Stimulated activated naive CD8-positive, alpha-beta T cell treated with anti-CD3 and anti-CD28 coated beads, Interleukin-15, Interleukin-2, amounts not matched to agents 100 U/mL and 50 U/mL, for 24 hours (primary cell): ENCODE data around the gene TCF4.

Experiments used
- ATAC-seq: fragments of 150-1000 bp; cut with Tn5 transposase; one replicate; pipeline ENCODE4 v1.10.0; 2021
- DNase-seq: peaks from one replicate; pipeline ENCODE4 v3.0.0; 2021

The TCF4 gene

DNA sequence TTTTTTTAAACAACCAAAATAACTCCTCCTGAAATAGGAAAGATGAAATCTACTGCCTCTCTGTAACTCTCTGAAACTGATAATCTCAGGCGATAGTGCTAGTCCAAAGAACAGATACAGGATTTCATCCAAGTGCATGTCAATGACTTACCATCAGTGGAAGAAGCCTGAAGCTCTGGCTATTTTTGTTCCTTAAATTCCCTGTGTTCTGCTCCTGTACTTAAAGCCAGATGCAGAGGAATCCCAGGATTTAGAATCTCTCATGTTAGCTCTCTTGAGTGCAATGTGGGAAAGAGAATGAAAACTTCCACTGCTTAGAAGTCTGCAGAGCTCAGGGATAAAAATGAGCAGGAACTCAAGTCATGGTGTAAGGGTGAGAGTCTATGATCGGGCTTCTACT is 291.9 kb downstream of the TCF4 start:
- ATAC-seq (no peak), DNase-seq (no peak)

DNA sequence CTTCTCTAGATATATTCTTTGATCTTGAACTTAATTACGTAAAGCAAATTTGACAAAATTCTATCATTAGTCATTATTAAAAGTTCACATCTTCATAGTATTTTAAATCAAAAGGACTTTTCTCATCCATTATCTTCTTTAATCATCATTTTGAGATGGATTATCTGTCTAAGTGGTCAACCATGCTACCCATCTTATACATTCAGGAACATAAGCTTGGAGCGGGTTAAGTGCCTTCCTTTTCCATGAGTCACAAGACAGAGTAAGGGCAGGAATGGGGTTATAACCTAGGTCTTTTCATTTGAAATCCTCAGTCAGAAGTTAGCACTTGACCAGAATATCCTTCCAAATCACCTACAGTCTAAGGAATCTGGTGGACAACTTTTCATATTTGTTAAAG is 297.1 kb downstream of the TCF4 start:
- DNase-seq (no peak), ATAC-seq (no peak)

- DNase-seq = no peak
- no peak for ATAC-seq
These were observed 298.2 kb downstream of the TCF4 start for GRCh38 chr18:55289775-55290174.

- no peak for DNase-seq
- no peak for ATAC-seq
These were observed 298.9 kb downstream of the TCF4 start for GRCh38 chr18:55289048-55289447.

GRCh38 chr18:55287935-55288868 is 299.8 kb downstream of the TCF4 start:
- no peak for DNase-seq
- ATAC-seq = no peak

GRCh38 chr18:55287149-55287806 is 300.7 kb downstream of the TCF4 start:
- ATAC-seq = no peak
- no peak for DNase-seq

DNA sequence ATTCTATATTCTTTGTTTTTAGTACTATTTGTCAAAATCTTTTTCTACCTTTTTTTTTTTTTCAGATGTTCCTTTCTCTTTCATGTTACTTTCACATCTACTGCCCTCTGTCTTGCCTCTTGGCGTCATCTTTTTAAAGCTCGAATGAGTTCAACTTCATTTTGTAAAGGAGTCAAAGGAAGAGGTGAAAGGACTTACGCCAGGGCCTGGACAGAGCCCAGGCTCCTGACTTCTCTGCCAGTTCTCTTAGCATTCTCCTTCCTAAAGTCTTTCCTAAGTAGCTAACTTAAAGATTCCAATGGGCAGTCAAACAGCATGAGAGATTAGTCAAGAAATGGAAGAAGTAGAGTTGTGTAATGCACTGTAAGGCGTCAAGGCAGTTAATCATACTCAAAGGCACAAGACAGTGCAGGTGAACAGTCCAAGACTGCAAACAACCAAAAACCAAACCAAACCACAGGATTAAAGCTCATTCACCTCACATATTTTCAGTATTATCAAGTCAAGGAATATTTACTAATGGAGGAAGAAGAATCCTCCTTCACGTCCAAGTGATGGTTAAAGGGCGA is 301.7 kb downstream of the TCF4 start:
- DNase-seq (no peak), ATAC-seq (no peak)

- ATAC-seq = no peak
- no peak for DNase-seq
These were observed 303.4 kb downstream of the TCF4 start for GRCh38 chr18:55284614-55285013.

- no peak for ATAC-seq
- no peak for DNase-seq
These were observed 304.7 kb downstream of the TCF4 start for GRCh38 chr18:55283309-55283708.

- ATAC-seq = no peak
- no peak for DNase-seq
These were observed 307.5 kb downstream of the TCF4 start for GRCh38 chr18:55280503-55280902.

DNA sequence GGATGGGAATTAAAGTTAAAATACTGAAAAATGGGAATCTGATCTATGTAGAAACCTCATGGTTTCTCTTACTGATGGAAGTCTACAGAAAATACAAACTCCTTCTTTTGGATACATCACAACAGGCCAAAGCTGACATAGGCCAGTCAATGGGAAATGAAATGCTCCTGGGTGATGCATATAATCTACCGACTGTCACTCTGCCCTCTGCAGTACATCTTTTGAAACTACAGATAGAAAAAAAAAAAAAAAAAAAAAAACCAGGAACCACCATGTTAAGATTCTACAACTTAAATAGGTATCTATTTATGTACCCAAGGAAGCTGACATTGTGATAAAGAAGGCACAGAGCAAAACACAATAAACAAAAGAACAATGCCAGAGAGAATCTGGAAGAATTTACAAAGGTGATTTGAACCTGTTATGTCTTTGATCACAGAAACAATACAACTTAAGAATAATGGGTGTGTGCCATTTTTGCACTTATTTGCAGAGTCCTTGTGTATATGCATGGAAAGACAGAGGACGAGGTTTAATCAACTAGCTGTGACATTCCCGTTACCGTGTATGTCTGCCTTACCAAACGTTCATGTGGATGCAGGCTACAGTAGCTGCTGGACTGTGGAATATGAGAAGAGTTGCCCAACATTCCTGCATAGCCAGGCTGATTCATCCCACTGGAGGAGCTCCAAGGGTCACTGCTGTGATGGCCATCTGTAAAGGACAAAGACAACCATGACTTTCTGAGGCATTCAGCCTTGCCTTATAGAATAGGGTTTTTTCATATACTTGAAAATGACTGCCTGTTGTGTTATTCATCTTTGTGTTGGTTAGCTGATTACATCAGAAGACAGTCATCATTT is 312.7 kb downstream of the TCF4 start:
- ATAC-seq = no peak
- DNase-seq = no peak

GRCh38 chr18:55272510-55273243 is 315.3 kb downstream of the TCF4 start:
- no peak for DNase-seq
- ATAC-seq = no peak

DNA sequence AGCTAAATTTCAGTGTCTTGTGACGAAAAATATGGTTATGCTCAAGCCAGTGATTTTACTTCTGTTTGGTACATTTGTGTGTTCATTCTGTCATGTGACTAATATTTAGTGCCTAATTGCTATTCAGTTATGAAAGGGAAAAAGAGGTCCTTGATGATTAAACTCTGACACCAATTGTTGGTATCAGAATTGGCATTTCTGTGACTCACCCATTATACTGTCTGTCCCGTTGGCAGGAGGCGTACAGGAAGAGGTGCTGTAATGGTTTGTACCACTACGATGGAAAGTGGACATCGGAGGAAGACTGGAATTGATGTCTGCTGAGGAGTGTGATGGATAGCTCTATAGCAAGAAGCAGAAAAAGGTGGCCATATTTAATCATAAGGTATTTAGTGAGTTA is 318.4 kb downstream of the TCF4 start:
- no peak for DNase-seq
- ATAC-seq = no peak

GRCh38 chr18:55268628-55269275 is 319.2 kb downstream of the TCF4 start:
- DNase-seq = no peak
- ATAC-seq = no peak

GRCh38 chr18:55268151-55268601 is 319.8 kb downstream of the TCF4 start:
- no peak for DNase-seq
- ATAC-seq = peak; percentile 9

DNA sequence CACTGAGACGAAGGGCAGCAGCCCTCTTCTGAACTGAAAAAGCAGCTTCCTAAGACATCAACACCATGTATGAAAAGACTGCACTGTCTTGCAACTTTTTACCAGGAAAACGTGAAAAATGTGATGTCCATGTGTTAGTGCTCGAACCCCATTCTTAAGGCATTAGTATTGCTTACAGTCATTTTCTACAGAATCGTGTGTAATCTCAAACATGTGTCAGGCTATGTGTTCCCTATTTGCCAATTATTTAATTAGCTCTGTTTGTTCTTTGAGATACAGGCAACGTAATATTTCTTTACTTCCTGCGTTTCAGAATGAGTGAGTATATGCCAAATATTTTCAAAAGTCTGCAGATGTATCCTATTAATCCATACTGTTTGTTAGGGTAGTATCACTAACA is 321.0 kb downstream of the TCF4 start:
- DNase-seq (no peak), ATAC-seq (no peak)

DNA sequence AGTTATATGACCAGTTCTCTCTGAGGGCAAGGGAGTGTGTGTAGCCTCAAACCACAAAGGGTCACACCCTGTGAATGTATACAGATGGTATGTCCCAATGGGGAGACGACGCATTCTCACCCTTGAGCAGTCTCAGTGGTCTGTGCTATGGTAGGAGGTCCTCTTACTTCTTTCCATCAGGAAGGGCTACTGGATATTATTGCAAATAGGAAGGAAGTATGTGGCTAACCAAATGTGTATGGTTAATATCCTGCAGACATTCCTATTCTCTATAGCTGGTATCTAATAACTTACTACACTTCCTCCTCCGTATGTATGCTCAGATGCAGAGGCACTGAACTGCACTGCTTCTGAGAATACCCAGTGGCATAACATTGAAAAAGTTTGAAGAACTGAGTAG is 322.0 kb downstream of the TCF4 start:
- ATAC-seq = peak; percentile 36
- no peak for DNase-seq

DNA sequence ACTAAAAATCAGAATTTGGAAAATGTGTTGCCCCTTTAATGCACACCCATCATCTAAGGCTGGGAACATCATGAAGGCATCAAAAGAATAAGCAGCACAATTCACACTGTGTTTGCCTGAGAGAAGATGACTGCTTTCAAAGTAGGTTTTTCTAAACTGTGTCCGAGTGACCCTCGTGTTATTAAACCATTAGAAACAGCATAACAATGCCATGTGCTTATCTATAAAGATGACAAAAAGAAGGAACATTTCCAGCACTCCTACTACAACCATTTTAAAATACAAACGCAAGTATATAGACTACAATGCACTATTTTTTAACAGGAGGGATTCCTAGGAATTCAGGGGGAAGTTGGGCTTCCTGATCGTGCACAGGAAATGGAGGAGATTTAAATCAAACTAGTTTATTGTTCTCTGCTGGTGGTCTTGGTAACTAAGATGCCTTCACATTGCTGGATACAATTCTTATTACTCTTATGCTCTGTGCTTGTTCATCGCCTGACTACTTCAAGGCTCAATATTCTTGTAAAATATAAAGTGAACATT is 322.8 kb downstream of the TCF4 start:
- DNase-seq (no peak), ATAC-seq (no peak)

GRCh38 chr18:55264108-55264507 is 323.9 kb downstream of the TCF4 start:
- ATAC-seq = no peak
- DNase-seq = no peak

GRCh38 chr18:55262021-55262560 is 325.9 kb downstream of the TCF4 start:
- no peak for ATAC-seq
- DNase-seq = no peak
